ENCODE data around the gene MORC4. TPM values are rescaled to one million over a fixed set of nuclear protein-coding genes. Genes with fewer than 3 reads are reported as not detected.
A peak's percentile ranks its signal among the peaks of the same experiment; 100 is the strongest.

MORC4 gene
- total RNA-seq, 3 donors from 2014 or later = 7.6 to 9.7 (median 8.0) TPM

DNA sequence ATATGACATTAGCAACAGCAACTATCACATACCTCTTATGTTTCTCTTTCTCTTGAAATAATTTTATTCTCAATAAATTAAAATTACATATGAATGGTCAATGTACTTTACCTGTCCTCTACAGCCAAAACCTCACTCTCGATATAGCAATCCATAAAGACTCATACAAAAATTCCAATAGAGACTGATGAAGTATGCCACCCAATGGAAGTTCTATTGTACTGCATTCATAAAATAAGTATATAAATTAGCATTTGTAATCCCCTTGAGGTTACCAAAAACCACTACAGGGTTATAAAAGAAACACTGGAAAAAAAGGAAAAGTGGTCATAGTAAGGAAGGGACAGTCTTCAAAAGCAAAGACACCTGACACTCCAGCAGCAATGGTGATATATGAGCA is 47.0 kb downstream of the MORC4 start:
- H3K9me3 ChIP-seq = no peaks in the 10 kb centered on the region
- ATAC-seq (peak; percentile 50), DNase-seq (no peak)
- TF ChIP-seq, protein P1, sequence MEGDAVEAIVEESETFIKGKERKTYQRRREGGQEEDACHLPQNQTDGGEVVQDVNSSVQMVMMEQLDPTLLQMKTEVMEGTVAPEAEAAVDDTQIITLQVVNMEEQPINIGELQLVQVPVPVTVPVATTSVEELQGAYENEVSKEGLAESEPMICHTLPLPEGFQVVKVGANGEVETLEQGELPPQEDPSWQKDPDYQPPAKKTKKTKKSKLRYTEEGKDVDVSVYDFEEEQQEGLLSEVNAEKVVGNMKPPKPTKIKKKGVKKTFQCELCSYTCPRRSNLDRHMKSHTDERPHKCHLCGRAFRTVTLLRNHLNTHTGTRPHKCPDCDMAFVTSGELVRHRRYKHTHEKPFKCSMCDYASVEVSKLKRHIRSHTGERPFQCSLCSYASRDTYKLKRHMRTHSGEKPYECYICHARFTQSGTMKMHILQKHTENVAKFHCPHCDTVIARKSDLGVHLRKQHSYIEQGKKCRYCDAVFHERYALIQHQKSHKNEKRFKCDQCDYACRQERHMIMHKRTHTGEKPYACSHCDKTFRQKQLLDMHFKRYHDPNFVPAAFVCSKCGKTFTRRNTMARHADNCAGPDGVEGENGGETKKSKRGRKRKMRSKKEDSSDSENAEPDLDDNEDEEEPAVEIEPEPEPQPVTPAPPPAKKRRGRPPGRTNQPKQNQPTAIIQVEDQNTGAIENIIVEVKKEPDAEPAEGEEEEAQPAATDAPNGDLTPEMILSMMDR (IDR thresholded peaks at IDR 0.05) = no peak
- no peaks in the 10 kb centered on the region for H3K36me3 ChIP-seq (ENCODE audit: low read depth)
- no peak overlapping the region for H3K4me3 ChIP-seq
- intact Hi-C loops (cut with DNase I, micrococcal nuclease) = loop anchor here in 1 of 2 donors (5.0 kb wide), 1 partner anchor 56 kb away; no protein-coding TSS in a partner anchor
- H3K4me1 ChIP-seq (ENCODE audit: low read depth) = no peaks in the 10 kb centered on the region

DNA sequence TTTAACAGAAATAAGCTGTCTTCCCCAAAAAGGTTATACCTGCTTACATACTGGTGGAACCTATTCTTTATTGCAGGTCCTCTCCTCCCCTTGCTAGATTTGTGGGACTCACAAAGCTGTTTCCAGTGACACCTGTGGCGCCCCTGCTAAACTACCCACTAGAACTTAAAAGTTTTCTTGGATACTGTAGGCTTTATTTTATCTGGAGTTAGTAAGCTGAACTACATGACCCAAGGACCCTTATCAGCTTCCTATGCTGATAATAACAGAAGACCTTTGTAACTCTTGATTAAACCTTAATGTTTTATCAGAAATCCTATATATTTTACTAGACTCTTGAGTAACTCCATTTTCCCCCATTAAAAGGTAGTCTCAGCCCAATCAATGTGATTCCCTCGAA is 47.5 kb downstream of the MORC4 start:
- H3K9me3 ChIP-seq = no peaks in the 10 kb centered on the region
- no peaks in the 10 kb centered on the region for H3K4me1 ChIP-seq (ENCODE audit: low read depth)
- ATAC-seq = no peak
- H3K36me3 ChIP-seq (ENCODE audit: low read depth) = no peaks in the 10 kb centered on the region
- H3K4me3 ChIP-seq = no peak overlapping the region
- TF ChIP-seq, protein P1 (IDR thresholded peaks at IDR 0.05) = no peak
- no peak for DNase-seq
- intact Hi-C loops (cut with DNase I, micrococcal nuclease) = loop anchor here in 1 of 2 donors (5.0 kb wide), 1 partner anchor 55 kb away; no protein-coding TSS in a partner anchor

DNA sequence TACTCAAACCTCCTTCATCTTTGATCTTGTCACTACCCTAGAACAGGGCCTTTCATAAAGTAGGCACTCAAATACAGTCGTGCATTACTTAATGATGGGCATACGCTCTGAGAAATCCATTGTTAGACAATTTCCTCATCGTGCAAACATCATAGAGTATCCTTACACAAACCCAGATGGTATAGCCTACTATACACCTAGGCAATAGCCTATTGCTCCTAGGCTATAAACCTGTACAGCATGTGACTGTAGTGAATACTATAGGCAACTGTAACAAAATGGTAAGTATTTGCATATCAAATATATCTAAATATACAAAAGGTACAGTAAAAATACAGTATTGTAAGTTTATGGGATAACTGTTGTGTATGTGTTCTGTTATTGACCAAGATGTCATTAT is 47.9 kb downstream of the MORC4 start:
- ATAC-seq = peak; percentile 79
- Histone ChIP-seq H3K36me3 (ENCODE audit: low read depth) (no peaks in the 10 kb centered on the region), H3K4me3 (no peak overlapping the region), H3K4me1 (ENCODE audit: low read depth) (no peaks in the 10 kb centered on the region), H3K9me3 (no peaks in the 10 kb centered on the region)
- no peak for DNase-seq
- TF ChIP-seq, protein P1 (IDR thresholded peaks at IDR 0.05) = no peak
- intact Hi-C loops (cut with DNase I, micrococcal nuclease) = loop anchor here in 1 of 2 donors (5.0 kb wide), 1 partner anchor 55 kb away; no protein-coding TSS in a partner anchor

DNA sequence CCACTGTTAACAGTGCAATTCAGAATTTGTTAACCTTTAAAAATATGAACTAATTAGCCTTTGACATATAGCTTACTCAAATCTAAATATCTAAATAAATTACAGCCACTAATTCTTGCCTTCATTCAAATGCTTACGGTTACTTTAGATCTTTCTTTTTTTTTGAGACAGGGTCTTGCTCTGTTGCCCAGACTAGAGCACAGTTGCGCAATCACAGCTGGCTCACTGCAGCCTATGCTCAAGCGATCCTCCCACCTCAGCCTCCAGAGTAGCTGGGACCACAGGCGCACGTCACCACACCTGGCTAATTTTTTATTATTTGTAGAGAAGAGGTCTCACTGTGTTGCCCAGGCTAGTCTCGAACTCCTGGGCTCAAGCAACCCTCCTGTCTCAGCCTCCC is 48.8 kb downstream of the MORC4 start:
- Histone ChIP-seq H3K36me3 (ENCODE audit: low read depth) (no peaks in the 10 kb centered on the region), H3K9me3 (no peaks in the 10 kb centered on the region), H3K4me3 (no peak overlapping the region), H3K4me1 (ENCODE audit: low read depth) (no peaks in the 10 kb centered on the region)
- ATAC-seq (no peak), DNase-seq (no peak)
- intact Hi-C loops (cut with DNase I, micrococcal nuclease) = loop anchor here in 1 of 2 donors (5.0 kb wide), 1 partner anchor 54 kb away; no protein-coding TSS in a partner anchor
- TF ChIP-seq, protein P1 (IDR thresholded peaks at IDR 0.05) = no peak

DNA sequence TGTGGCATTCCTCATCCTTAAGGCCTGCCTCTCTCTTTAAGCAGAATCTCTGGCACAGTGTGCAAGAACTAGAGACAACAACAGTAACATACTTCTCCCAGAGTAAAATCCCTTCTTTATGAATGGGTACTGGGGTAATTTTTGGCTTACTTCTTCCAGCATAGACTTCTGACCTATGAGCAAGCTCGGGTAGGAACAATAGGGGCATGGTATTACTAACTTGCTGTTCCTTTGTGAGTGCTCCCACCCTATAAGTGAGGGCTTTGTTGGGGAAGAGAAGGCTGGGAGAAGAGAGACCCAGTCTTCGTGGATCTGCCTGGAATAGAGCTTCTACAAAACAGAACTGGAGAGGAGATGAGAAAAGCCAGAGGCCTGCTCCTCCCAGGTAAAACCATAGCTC is 49.6 kb downstream of the MORC4 start:
- no peak overlapping the region for H3K4me3 ChIP-seq
- H3K9me3 ChIP-seq = no peaks in the 10 kb centered on the region
- H3K4me1 ChIP-seq (ENCODE audit: low read depth) = no peaks in the 10 kb centered on the region
- ATAC-seq = no peak
- TF ChIP-seq, protein P1 (IDR thresholded peaks at IDR 0.05) = no peak
- DNase-seq = no peak
- H3K36me3 ChIP-seq (ENCODE audit: low read depth) = no peaks in the 10 kb centered on the region
- intact Hi-C loops (cut with DNase I, micrococcal nuclease) = loop anchor here in 1 of 2 donors (5.0 kb wide), 1 partner anchor 53 kb away; no protein-coding TSS in a partner anchor

DNA sequence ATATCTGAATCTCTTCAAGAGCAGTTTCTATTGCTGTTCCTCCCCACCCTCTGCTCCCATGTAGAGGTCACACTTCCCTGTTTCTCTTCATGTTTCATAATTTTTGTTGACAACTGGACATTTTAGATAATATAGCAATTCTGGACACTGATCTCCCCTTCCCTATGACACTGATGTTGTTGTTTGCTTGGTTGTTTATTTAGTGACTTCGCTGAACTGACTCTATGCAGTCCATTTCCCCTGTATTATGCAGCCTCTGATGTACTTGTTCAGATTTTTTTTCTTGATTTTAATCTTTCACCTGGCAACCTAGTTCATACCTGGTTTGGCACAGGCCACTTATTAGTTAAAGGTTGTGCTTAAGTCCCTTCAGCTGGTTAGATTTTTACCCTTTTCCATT is 50.6 kb downstream of the MORC4 start:
- DNase-seq (no peak), ATAC-seq (no peak)
- Histone ChIP-seq H3K4me1 (ENCODE audit: low read depth) (no peaks in the 10 kb centered on the region), H3K9me3 (no peaks in the 10 kb centered on the region), H3K36me3 (ENCODE audit: low read depth) (no peaks in the 10 kb centered on the region), H3K4me3 (no peak overlapping the region)
- intact Hi-C loops (cut with DNase I, micrococcal nuclease) = no loop called here
- TF ChIP-seq, protein P1 (IDR thresholded peaks at IDR 0.05) = no peak

Measured in mucosa of descending colon (tissue), 3 donors.